Ecto neural progenitor cell (in vitro differentiated cells): Measurements from ENCODE around the gene GRK5.

Experiments
- DNase-seq: peaks from one replicate; pipeline ENCODE4 v3.0.0-alpha.2; 2018; ENCODE audit warnings: low spot score

GRK5 gene

DNA sequence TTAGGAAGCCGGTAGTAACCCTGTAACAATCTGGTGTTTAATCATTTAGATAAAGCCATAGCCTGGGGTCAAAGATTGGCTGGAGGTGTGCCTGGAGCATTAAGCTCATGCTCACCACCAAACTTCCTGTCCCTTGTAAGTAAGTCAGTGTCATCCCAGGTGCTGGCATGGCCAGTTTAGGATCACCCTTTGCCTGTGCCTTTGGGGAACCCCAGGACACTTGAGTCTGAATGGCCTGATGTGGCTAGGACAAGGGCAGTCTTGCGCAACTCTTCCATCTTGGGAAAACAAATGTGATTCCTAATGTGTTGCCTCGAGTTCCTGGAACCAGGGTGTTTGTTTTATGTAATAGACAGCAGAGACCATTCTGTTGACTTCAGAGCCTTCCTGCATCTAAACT, 154.8 kb downstream of the GRK5 start:
- DNase-seq, result no peak

DNA sequence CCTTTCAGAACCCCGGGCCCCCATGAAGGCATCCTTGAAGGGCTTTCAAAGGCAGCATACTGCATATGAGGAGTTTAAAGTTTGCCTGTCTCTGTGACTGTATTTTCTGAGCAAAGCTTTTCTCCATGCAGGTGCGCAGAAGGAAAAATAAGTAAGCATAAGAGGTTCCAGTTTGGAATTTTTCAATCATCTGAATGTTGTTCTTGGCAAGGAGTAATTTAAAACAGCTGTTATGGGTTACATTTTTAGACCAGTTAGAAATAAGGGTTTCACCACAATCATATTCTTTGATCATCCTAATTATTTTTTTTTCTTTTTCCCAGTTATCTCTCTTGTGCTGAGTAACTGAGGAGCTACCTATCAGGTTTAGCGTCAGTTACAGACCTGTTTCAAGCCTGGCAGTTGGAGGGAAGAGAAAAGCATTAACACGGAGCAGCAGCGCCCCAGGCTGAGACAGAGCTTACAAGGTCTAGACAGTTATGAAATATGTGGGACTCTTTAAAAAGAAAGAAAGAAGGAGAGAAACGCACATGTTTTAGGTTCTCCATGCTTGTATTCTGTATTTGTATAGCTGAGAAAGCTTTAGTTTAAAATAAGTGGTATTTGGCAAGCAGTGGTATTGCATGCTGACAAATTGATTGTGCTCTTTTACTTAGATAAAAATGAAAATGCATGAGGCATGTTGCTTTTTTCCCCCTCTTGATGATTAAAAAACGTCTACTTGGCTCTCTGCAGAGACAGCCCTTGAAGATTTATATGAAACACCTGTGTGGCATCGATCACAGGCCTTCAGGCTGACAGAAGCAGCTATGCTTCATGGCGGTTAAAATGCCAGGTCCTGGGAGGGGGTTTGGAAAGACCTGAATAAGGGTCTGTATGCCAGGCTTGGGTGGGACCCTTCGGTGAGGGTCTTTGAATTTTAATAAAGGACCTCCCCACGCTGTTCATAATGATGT, 157.6 kb downstream of the GRK5 start:
- DNase-seq, result no peak

DNA sequence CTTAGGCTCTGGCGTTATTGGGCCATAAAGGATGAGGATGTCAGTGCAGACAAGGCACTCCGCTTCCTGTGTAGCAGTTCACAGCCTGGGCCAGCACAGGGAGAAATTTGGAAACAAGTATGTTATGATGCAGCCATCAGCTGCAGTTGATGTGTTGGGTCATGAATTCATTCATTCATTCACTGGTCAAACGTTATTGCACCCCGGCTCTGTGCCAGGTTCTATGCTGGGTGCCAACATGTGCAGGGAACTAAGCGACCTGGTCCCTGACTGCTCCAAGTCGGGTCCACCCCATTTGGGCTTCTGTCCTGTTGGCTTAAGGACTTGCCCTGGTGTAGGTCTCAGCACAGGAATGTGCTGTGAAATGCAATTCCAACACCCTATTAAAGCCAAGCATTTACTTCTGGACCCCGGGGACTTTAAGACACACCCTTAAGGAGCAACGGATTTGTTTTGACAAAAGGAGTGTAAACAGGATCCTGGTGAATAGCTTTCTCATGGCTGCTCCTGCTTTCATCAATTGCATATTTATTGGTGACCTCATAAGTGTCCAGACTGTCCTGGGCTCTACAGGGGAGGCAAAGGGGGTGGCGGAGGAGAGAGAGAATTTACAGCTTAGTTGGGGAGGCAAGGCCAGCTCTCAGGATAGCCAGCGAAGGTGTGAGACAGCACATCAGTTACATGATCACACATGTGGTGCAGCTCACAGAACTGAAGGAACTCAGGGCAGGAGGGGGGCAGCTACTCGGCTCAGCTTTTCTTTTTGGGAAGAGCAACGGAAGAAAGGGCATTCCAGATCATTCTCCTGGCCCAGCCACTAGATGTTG, 158.6 kb downstream of the GRK5 start:
- DNase-seq, result no peak

DNA sequence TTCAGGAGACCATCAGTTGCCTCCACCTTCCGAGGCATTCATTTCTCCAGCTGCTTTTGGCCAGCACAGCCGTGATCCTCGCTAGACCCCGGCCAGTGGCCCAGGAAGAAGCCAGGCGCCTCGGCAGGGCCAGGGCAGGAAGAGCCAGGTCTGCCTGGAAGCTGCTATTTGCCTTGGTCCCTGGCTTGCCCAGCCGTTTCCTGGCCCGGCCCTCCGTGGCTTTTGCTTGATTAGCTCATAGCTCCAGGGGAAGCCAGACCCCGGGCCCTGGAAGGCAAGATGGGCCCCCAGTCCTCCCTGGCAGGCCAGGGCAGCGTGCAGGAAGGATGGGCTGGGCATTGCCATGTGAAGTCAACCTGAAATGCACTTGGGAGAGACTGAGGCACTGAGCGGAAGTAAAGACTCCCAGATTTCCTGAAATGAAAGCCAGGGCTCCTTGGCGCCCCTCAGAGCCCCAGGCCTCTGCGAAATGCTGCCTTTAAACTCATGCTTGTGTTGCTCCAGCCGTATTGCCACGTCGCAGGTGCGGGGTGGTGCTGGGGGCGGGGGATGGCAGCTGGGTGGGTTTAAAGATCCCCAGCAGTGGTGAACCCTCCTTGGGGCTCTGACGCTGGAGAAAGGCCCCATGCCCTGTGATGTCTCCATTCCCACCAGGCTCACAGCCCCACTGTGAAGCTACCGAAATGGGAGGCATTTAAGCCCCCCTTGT, 160.6 kb downstream of the GRK5 start:
- DNase-seq, result no peak

DNA sequence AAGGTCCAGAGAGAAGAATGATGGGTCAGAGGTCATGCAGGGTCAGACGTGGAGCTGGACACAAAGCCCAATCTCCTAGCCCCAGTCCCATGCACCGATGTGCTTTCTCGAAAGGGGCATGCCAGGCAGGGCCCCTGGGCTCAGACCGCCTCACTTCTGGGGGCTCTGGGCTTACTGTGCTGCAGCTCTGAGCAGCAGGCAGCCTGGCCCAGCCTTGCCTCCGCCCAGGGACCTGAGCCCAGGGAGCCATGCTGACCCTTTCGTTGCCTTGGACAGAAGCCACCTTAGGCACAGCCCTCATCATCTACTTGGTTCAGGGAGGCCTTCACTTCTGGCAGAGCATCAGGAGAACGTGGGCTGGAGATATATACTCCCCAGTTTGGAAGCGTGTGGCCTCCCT, 161.2 kb downstream of the GRK5 start:
- no peak for DNase-seq

DNA sequence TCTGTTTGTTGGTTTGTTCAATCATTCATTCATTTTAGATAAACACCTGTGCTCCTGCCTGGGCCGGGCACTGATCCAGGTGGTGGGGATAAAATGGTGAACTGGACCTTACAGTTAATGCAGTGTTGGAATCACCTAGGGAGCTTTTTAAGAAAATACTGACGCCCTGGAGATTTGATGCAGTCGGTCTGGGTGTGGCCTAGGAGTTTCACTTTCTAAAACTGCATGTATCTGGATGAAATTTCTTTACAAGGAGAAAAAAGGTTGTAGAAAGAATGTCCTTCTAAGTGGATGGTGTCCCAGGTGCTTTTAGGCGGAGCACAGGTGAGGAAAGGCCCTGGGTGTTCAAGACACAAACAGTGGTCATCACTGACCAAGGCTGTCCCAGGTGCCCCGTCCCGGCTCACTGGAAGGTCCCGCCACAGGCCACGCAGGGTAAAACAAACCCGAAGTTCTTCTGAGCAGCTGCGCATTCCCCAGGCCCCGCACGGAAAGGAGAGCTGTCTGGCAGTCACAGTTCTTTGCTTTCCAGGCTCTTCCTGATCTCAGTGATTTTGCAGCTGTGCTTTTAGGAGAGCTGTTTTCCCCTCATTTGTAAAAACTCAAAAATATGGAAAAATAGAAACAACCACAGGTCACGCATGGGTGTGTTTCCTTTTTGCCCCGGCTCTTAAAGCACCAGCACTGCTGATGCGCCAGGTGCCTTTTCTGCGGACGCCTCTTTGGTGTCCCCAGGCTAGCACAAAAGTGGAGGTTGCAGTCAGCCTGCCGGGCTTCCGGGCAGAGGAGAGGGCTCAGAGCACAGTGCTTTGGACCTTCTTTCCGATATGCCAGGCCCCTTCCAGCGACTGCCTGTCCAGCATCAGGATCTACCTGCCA, 161.9 kb downstream of the GRK5 start:
- no peak for DNase-seq

DNA sequence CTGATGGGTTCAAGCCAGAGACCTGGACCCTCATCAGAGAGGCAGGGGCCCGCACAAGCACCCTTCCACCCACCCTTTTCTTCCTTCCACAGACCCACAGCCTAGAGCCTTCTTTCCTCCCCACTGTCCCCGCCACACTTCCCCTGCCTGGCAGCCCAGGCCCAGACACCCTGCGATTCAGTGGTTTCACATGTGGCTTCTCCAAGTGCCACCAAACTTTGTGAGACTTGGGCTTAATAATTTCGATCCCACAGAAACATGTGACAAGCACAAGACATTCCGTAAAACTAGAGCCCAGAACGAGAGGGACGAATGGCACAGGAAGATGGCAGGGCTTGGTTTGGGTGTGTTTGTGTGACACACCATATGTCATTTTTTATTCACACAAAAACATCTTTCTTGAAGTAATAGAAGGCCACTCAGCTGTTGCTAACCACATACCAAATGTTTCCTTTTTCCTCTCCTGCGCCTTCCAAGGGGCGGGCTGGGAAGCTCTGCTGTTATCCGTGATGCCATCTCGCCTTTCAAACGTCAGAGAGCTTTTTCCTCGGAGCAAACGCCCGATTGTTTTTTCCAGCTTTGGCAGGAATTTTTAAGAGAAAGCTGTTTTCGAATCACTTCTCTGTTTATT, 162.9 kb downstream of the GRK5 start:
- DNase-seq, result no peak

DNA sequence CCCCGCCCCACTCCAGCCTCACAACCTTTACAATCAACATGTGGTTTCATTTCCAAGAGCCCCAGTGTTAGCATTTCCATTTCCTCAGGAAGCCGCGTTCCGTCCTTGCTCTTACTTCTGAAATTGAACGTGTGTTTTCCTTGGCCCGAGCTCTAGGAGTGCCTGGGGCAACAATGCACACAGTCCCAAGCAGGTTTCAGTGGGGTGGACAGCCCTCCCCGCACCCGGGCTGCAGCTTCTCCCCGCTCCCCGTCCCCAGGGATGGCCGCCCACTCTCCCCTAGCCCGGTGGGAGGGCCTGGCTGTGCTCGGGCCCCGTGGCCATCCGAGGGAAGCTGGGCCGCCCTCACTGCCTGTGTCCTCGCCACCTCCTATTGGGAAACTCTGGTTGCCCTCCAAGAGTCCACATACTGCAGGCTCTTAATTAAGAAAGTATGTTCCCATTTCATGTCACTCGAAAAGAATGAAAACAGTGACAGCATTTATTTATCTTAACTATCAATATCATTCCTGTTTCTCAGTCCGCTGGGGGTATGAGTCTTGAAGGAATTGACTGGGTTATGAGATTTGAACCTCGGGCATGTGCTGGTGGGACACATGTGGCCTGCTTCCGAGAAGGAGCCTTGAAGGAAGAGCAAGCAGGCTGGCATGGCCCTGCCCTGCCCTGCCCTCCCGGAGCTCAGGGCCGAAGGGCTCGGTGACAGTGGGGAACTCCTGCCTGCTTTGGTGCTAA, 163.8 kb downstream of the GRK5 start:
- DNase-seq, result no peak

DNA sequence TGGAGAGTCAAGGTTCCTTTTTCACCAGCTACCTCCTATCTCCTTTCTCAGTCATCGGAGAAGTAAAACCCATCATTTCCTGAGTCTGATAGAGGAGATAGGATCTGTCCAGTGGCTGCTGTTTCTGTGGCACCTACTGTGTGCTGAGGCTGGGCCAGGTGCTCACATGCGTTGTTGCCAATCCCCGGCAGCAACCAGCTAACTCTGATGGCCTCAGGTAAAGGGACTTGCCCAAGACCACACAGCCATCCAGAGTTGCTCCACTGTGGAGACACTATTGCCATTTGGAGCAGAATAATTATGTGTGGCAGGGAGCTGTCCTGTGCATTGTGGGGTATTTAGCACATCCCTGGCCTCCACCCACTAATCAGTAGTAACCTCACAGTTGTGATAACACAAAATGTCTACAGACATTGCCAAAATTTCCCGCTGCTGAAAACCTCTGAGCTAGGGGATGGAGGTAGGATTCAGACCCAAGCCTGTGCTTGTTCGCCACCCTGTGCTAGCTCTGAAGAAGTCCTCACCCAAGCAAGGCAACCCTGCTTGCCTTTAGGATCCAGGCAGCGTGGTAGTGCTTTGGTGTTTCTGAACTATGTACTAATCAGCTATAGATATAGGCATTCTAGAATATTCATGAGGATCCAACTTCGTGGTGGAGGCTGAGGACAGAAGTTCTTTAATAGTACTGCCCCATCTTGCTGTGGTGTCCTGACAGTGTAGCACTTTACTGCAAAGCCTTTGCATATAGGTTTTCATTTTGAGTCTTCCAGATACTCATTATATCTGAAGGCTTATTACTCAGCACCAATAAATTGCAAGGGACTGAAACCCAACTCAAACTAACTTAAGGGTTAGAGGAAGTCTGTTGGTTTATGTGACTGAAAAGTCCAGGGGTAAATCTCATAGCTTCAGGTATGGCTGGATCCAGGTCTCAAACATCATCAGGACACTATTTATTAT, 164.6 kb downstream of the GRK5 start:
- DNase-seq, result no peak

DNA sequence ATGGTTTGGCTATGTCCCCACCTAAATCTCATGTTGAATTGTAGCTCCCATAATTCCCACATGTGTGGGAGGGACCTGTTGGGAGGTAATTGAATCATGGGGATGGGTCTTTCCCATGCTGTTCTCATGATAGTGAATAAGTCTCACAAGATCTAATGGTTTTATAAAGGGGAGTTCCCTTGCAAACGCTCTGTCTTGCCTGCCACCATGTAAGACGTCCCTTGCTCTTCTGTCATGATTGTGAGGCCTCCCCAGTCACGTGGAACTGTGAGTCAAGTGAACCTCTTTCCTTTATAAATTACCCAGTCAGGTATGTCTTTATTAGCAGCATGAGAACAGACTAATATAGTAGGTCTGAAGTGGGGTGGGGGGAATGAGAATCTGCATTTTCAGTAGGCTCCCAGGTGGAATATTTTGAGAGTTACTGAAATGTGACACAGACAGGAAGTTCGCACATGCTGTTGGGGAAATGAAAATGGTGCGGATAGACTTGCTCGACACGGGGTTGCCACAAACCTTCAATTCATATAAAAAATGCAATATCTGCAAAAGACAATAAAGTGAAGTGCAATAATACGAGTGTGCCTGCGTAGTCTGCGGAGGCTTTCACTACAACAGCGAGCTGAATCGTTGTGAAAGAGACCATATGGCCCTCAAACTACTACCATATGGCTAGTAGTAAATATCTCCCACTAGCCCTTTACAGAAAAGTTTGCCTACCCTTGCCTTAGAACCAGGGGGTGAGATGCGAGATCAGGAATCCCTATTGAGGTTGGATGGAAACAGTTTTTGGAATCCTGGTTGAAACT, 166.1 kb downstream of the GRK5 start:
- no peak for DNase-seq

DNA sequence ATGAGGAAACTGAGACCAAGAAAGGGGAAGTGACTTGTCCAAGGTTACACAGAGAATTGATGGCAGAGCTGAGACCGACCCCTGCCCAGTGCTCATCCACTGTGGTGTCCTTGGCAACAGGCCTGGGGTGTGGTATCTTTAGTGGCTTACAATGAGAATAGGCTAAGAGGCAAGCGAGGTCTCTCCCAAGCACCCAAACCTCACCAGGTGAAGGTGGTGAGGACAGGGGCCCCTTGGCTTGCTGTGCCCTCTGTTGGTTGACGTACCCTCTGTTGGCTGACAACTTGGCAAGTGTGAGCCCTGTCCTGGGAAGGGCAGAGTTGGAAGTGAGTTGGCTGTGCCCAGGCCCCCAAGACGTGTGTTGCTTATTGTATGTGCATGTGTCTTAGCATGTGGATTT, 166.9 kb downstream of the GRK5 start:
- no peak for DNase-seq

DNA sequence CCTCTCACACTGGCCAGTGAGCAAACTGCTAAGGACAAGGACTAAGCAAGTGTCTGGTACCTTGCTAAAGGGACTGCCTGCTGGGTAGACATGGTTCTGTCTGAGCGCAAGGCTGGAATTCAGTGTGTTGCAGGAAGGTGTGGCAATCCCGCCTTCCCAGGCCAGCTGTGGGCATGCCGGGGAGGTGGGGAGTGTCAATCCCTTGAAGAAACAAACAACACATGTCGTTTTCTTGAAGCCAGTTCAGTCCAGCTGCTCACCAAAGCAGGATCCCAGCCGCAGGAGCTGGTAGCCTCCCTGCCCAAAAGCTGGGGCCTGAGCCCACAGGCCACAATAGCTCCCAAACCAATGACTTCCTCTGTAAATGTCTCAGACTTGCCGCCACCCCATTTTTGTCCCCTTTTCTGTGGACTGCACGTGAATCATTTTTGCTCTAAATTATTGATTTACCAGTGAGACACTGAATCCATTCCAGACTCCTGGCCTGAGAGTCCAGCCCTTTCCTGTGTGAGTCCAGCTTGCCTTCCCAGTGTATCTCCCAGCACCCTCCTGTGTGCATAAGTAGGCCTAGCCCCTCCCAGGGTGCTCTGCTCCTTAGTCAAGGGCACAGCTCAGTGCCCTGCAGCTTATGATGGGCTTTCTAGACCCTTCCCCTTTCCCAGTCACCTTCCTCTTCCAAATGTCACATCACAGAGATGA, 168.4 kb downstream of the GRK5 start:
- DNase-seq, result no peak

DNA sequence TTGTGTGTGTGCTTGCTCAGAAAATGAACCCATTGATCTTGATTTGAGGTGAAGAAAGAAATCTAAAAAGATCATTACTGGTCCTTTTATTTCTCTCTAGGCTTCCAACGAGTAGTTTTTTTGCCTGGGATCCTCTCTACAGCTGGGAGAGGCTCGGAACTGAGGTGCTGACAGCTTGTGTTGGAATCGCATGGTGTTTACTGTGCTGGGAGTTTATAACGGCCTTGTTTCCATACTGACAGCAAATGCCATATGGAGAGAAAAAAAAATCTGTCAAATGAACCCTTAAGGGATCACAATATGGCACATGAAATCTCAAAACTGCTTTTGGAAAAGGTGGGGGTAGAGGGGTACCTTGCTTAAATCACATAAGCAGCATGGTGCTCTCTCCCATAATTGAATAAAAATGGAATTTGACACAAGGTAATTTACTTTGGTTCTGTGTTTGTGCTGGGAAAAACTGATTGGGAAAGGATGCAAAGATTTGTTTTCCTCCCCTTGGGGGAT, 170.1 kb downstream of the GRK5 start:
- no peak for DNase-seq

DNA sequence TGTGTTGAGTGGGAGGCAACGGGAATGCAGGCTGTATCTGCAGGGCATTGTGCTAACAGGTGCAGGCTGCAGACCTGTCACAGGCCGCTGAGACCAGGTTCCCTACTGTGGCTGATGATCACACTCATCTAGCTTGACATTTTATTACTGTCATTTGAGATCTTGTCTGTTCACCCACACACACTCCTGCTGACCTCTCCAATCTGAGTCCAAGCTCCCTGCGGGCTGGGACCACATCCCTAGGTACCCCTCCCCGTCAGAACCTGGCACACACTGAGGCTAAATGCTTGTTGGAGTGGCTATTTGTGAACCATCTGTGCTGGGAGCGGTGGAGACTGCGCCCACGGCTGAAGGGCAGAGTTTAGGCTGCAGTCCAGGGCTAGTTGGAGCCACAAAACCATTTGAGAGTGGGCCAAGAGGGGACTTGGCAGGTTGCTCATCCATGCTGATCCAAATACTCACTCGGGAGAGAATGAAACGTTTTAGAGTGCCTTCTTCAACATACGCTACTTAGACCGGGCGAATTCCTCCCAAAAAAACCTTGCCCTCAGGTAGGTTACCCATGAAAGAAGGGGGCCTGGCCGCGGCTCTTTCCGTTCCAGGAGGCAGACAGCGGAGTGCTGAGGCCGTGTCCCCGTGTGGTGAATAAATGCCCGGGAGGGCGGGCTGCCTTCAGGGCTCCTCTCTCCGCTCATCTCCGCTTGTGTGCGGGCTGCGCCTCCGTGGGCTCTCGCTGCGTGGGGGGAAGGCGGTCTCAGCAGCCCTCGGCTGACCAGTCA, 170.8 kb downstream of the GRK5 start:
- no peak for DNase-seq

DNA sequence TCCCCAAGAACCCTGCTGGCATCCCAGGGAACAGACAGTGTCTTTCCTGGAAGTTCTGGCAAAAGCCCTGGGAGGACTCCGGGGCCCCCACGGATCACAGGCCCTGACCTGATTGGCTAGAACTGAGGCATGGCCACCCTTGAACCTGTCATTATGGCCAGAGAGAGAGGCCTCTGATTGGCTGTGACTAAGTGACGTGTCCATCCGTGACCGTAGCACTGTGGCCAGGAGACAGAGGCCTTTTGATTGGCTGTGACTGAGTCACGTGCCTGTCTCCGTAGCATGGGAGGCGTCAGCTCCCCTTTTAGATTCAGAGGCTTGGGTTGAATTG, 171.3 kb downstream of the GRK5 start:
- no peak for DNase-seq

DNA sequence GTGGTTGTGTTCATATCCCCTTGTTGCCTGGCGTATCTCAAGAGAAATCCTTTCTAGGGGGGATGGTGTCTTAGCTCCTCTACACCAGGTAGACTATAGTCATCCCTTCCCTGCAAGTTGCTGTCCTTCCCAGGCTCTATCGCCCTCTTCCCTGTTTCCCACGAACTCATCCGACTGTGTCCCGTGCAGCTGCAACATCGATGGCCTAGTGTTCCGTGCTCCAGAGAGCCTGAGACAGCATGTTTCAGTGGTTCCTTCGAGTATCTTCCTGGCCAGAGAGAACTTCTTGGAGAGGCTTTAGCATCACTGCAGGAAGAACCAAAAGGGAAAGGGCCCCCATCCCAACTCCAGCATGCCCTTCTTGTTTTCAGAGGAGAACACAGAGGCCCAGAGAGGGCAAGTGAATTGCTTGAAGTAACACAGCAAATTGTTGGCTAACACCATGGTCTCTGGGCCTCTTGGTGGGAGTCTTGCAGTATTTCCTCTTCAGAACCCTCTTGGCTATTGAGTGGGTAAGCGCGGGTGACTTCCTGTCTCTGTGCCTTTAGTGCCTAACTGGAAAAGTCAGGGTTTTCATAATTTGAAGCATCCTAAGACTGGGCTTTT, 172.2 kb downstream of the GRK5 start:
- DNase-seq, result no peak
